Testis (tissue), 3 donors: ENCODE data around the gene EPM2A. TPM values are rescaled to one million over a fixed set of nuclear protein-coding genes. Genes with fewer than 3 reads are reported as not detected.

Source experiments
- DNase-seq: peaks from one replicate; pipeline ENCODE4 v3.0.0-alpha.2; 2019
- H3K27ac ChIP-seq, 2 donors: fragments of 200-600 bp; sonication (generic); one replicate each; pipeline ENCODE4 v1.5.1; 2019
- H3K27me3 ChIP-seq: fragments of 200-600 bp; sonication (generic); one replicate; pipeline ENCODE4 v1.5.1; 2019
- H3K36me3 ChIP-seq: fragments of 200-600 bp; sonication (generic); one replicate; pipeline ENCODE4 v1.5.1; 2017; ENCODE audit warnings: low read depth; ENCODE audit errors: missing control alignments
- H3K4me1 ChIP-seq: fragments of 200-600 bp; sonication (generic); one replicate; pipeline ENCODE4 v1.5.1; 2019
- H3K4me3 ChIP-seq, 2 donors: fragments of 200-600 bp; sonication (generic); one replicate each; pipeline ENCODE4 v1.5.1; 2017 to 2019
- H3K9me3 ChIP-seq: fragments of 200-600 bp; sonication (generic); one replicate; pipeline ENCODE4 v1.5.1; 2017
- POLR2A ChIP-seq: fragments of 450-650 bp; IDR thresholded peaks from one replicate; pipeline ENCODE4 v1.6.1; 2017; ENCODE audit warnings: antibody characterized with exemption, mild to moderate bottlenecking, moderate library complexity
- WGBS, 2 donors: methylation state at CpG; one replicate each; pipeline ENCODE4 v1.1.5; 2018; 5-methylcytosine and 5-hydroxymethylcytosine counted together
- intact Hi-C: fragments of 100-400 bp; cut with DNase I; formaldehyde crosslinking; loops from one replicate; pipeline ENCODE4 v1.15.1; 2023; ENCODE audit warnings: low total_unique reads
- polyA plus RNA-seq: library from polyadenylated mRNA; stranded (reverse); fragments of 350-450 nt; fragmentation: Illumina TruSeq; extraction: RNeasy Lipid Tissue Mini Kit (QIAGEN cat#74804); gene quantifications from one replicate; pipeline ENCODE4 v1.2.3, GENCODE V29; 2014; ENCODE audit warnings: low read depth, low replicate concordance; ENCODE audit not compliant: insufficient read depth
- total RNA-seq, 2 donors: library from RNA; depleted of rRNA; stranded (reverse); fragments of >200 nt; gene quantifications; one replicate each; pipeline ENCODE4 v1.2.3, GENCODE V29; 2016
- TF ChIP-seq, protein P1 (sequence below), 3 experiments: fragments of 450-650 bp in 2 of 3; fragments of 200-600 bp in 1 of 3; sonication (generic) in 1 of 3; IDR thresholded peaks; one replicate each; pipeline ENCODE4 v1.5.1; 2016 to 2019; ENCODE audit warnings: antibody characterized with exemption in 3 of 3, mild to moderate bottlenecking in 2 of 3, moderate library complexity in 1 of 3

EPM2A gene
- total and polyA plus RNA-seq, 3 donors from 2014 or later: 20.8 to 29.2 (median 25.4) TPM

DNA sequence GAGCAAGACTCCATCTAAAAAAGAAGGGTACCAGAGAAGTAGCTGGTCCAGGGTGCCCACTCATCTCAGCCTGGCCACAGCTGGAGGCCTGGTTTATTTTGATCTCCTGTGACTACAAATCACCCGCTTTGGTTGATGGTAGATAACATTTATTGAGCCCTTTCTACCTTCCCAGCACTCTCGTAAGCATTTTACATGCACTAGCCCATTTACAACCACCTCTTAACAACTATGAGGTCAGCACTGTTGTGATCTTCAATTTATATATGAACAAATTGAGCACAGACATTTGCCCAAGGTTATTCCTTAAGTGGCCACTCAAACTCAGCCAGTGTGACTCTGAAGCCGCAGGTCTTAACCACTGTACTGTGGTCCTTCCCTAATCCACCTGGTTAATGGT, 104.7 kb downstream of the EPM2A start:
- no peaks in the 10 kb centered on the region for H3K27me3 ChIP-seq
- no peak for DNase-seq
- WGBS, 2 donors: 97 to 100% methylated on average over 3 of the region's 3 CpGs
- no peaks in the 10 kb centered on the region for H3K4me1 ChIP-seq
- H3K27ac ChIP-seq: no peak overlapping the region
- no peak for TF ChIP-seq POLR2A
- TF ChIP-seq, protein P1, sequence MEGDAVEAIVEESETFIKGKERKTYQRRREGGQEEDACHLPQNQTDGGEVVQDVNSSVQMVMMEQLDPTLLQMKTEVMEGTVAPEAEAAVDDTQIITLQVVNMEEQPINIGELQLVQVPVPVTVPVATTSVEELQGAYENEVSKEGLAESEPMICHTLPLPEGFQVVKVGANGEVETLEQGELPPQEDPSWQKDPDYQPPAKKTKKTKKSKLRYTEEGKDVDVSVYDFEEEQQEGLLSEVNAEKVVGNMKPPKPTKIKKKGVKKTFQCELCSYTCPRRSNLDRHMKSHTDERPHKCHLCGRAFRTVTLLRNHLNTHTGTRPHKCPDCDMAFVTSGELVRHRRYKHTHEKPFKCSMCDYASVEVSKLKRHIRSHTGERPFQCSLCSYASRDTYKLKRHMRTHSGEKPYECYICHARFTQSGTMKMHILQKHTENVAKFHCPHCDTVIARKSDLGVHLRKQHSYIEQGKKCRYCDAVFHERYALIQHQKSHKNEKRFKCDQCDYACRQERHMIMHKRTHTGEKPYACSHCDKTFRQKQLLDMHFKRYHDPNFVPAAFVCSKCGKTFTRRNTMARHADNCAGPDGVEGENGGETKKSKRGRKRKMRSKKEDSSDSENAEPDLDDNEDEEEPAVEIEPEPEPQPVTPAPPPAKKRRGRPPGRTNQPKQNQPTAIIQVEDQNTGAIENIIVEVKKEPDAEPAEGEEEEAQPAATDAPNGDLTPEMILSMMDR (IDR thresholded peaks at IDR 0.05): no peak
- intact Hi-C loops: no loop called here
- no peaks in the 10 kb centered on the region for H3K36me3 ChIP-seq
- no peaks in the 10 kb centered on the region for H3K9me3 ChIP-seq
- no peak overlapping the region for H3K4me3 ChIP-seq

DNA sequence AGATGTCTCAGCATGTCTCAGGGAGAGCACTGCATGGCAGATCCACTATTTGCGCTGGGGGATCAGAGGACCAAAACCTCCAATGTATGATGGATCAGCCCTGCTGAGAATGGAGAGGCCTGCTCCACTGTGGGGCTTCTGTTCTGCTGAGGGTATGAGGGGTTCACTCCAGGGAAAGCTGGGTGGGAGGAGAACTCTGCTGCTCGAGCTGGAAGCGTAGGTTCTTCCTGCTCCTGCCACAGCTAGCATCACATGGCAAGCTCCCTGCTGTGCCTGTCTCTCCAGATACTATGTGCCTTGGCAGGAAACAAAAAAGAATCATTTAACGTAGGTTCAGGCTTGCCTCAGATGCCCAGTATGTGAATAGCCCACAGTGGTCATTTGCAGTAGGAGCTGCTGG, 105.8 kb downstream of the EPM2A start:
- H3K4me3 ChIP-seq: no peak overlapping the region
- WGBS, 2 donors: 84 to 95% methylated on average over 4 of the region's 4 CpGs
- no peak for DNase-seq
- intact Hi-C loops: no loop called here
- no peaks in the 10 kb centered on the region for H3K36me3 ChIP-seq
- no peaks in the 10 kb centered on the region for H3K9me3 ChIP-seq
- H3K4me1 ChIP-seq: no peaks in the 10 kb centered on the region
- no peak for TF ChIP-seq POLR2A
- TF ChIP-seq, protein P1 (IDR thresholded peaks at IDR 0.05): no peak
- no peaks in the 10 kb centered on the region for H3K27me3 ChIP-seq
- H3K27ac ChIP-seq: no peak overlapping the region

DNA sequence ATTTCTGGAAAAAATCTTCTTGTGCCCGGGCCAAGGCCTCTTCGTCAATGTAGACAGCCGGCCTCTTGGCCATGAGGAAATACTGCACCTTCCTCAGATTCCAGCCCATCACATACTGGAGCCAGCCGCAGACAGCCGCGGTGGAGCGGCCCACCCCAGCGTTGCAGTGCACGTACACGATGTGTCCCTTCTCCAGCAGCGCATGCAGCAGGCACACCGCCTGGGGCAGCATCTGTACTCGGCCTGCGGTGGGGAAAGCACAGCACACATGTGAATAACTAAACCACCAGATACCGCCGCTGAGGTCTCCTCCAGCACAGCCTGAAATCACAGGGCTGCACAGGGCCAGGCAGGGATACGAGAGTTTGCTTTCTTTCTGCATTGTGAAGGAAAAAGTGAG, 107.9 kb downstream of the EPM2A start:
- no peak for DNase-seq
- H3K9me3 ChIP-seq: no peaks in the 10 kb centered on the region
- TF ChIP-seq, protein P1 (IDR thresholded peaks at IDR 0.05): no peak
- no peak for TF ChIP-seq POLR2A
- no peaks in the 10 kb centered on the region for H3K4me1 ChIP-seq
- no peak overlapping the region for H3K4me3 ChIP-seq
- WGBS, 2 donors: 87 to 96% methylated on average over 13 to 17 of the region's 17 CpGs
- H3K36me3 ChIP-seq: no peaks in the 10 kb centered on the region
- intact Hi-C loops: no loop called here
- no peaks in the 10 kb centered on the region for H3K27me3 ChIP-seq
- no peak overlapping the region for H3K27ac ChIP-seq

DNA sequence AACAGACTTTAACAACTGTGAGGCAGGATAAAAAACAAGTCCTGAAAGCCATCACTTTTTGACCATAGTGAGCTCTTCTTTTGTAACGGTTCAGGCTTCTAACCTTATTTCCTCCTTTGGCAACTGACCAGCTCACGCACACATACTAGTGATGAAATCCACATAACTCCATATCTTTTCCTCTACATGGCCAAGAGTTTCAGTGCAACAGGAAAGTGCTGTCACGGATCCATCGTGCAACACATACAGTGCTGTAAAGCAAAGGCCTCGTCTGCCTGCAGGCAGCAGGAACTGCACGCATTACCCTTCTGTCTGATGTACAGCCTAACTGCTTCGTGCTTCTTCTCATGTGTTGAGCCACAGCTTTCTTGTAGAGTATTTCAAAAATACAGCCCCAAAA, 108.5 kb downstream of the EPM2A start:
- TF ChIP-seq POLR2A: no peak
- TF ChIP-seq, protein P1 (IDR thresholded peaks at IDR 0.05): no peak
- intact Hi-C loops: no loop called here
- no peak for DNase-seq
- no peaks in the 10 kb centered on the region for H3K36me3 ChIP-seq
- H3K9me3 ChIP-seq: no peaks in the 10 kb centered on the region
- H3K4me3 ChIP-seq: no peak overlapping the region
- no peaks in the 10 kb centered on the region for H3K27me3 ChIP-seq
- H3K4me1 ChIP-seq: no peaks in the 10 kb centered on the region
- WGBS, 2 donors: 83 to 86% methylated on average over 7 of the region's 7 CpGs
- H3K27ac ChIP-seq: no peak overlapping the region

DNA sequence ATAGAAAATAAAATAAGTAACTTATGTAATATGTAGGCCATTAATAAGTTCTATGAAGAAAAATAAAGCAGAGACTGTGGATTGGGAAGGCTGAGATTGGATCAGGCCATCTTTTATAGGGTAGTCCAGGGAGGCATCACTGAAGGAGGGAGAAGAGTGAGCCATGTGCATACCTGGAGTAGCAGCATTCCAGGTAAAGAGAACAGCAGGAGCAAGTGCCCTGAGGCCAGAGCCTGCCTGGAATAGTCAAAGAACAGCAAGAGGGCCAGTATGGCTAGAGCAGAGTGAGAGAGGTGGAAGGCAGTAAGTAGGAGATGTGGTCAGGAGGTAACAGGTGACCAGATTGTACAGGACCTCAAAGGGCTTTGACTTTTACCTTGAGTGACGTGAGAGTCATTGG, 112.1 kb downstream of the EPM2A start:
- DNase-seq: no peak
- Histone ChIP-seq H3K27me3 (no peaks in the 10 kb centered on the region), H3K27ac (no peak overlapping the region), H3K4me3 (no peak overlapping the region), H3K9me3 (no peaks in the 10 kb centered on the region), H3K4me1 (no peaks in the 10 kb centered on the region), H3K36me3 (no peaks in the 10 kb centered on the region)
- intact Hi-C loops: no loop called here
- 93% methylated on average over 1 of the region's 1 CpG for WGBS, 2 donors
- TF ChIP-seq POLR2A: no peak
- TF ChIP-seq, protein P1 (IDR thresholded peaks at IDR 0.05): no peak
